H1 (cell line): ENCODE data around the gene EXD3. TPM values are rescaled to one million over a fixed set of nuclear protein-coding genes. Genes with fewer than 3 reads are reported as not detected.

Experiments used
- CTCF ChIA-PET: fragments of 300-600 bp; sonication (Branson Sonifier 250); formaldehyde crosslinking; loops from one replicate; lab custom pipeline; 2021; ENCODE audit not compliant: partially characterized antibody; lab: Charles Lee
- POLR2A ChIA-PET: fragments of 300-600 bp; sonication (Branson Sonifier 250); formaldehyde crosslinking; loops from one replicate; lab custom pipeline; 2021; ENCODE audit warnings: inconsistent platforms; ENCODE audit not compliant: partially characterized antibody; lab: Charles Lee
- DNase-seq, 2 experiments: peaks; one replicate each; pipeline versions ENCODE4 v3.0.0 to v3.0.0-alpha.2; 2010 to 2022; ENCODE audit warnings: low spot score in 2 of 2, low read depth in 1 of 2, mixed read lengths in 1 of 2
- FAIRE-seq: peaks from 2 replicates; lab custom pipeline; 2011; peaks lifted over from hg19 to GRCh38; lab: Jason Lieb, UNC
- H2AFZ ChIP-seq: 2 replicates; pipeline ENCODE4 v1.8.1; 2012; ENCODE audit warnings: low read length, inconsistent platforms
- H2AK5ac ChIP-seq: 2 replicates; pipeline ENCODE4 v1.6.1; 2013; ENCODE audit warnings: low read depth, low read length
- H2BK120ac ChIP-seq: replicated peaks from 2 replicates; pipeline ENCODE3; 2013; ENCODE audit warnings: low read depth, low read length, inconsistent platforms
- H2BK12ac ChIP-seq: 2 replicates; pipeline ENCODE4 v1.6.1; 2013; ENCODE audit warnings: low read depth, low read length
- H2BK15ac ChIP-seq: 2 replicates; pipeline ENCODE4 v1.6.1; 2013; ENCODE audit warnings: low read length
- H2BK20ac ChIP-seq: 2 replicates; pipeline ENCODE4 v1.6.1; 2013; ENCODE audit warnings: low read length
- H2BK5ac ChIP-seq: 2 replicates; pipeline ENCODE4 v1.6.1; 2013; ENCODE audit warnings: low read depth, low read length
- H3K14ac ChIP-seq: 2 replicates; pipeline ENCODE4 v1.6.1; 2013; ENCODE audit warnings: inconsistent platforms; ENCODE audit not compliant: insufficient read length
- H3K18ac ChIP-seq: 2 replicates; pipeline ENCODE4 v1.6.1; 2013; ENCODE audit warnings: low read length; ENCODE audit errors: extremely low read depth
- H3K23ac ChIP-seq: 2 replicates; pipeline ENCODE4 v1.6.1; 2013; ENCODE audit warnings: inconsistent platforms; ENCODE audit not compliant: insufficient read length
- H3K23me2 ChIP-seq: 2 replicates; pipeline ENCODE4 v1.6.1; 2013; ENCODE audit warnings: low read depth, low read length
- H3K27ac ChIP-seq: 2 replicates; pipeline ENCODE4 v1.6.1; 2011; ENCODE audit warnings: low read depth, low read length, inconsistent platforms
- H3K27me3 ChIP-seq, 4 experiments: replicated peaks in 1 of 4; 1 replicate in 1 of 4; 2 replicates in 3 of 4; pipeline versions ENCODE4 v1.6.1 to v1.8.1; 2011 to 2013; ENCODE audit warnings: low read length in 3 of 4, mild to moderate bottlenecking in 3 of 4, inconsistent platforms in 2 of 4, mixed read lengths in 2 of 4, moderate library complexity in 1 of 4; ENCODE audit not compliant: control insufficient read depth in 3 of 4, insufficient read depth in 3 of 4; ENCODE audit errors: extremely low read depth in 1 of 4
- H3K36me3 ChIP-seq, 4 experiments: 2 replicates each; pipeline versions ENCODE4 v1.6.1 to v1.8.1; 2011 to 2013; ENCODE audit warnings: mild to moderate bottlenecking in 4 of 4, low read length in 3 of 4, moderate library complexity in 2 of 4, control low read depth in 1 of 4, inconsistent platforms in 1 of 4; ENCODE audit not compliant: insufficient read depth in 4 of 4, control insufficient read depth in 2 of 4
- H3K4ac ChIP-seq: replicated peaks from 2 replicates; pipeline ENCODE3; 2013; ENCODE audit warnings: low read length, low read depth, mixed read lengths, inconsistent platforms; ENCODE audit not compliant: insufficient read length
- H3K4me1 ChIP-seq, 4 experiments: replicated peaks in 1 of 4; 1 replicate in 1 of 4; 2 replicates in 3 of 4; pipeline versions ENCODE4 v1.6.1 to v1.8.1; 2011 to 2013; ENCODE audit warnings: low read length in 3 of 4, inconsistent platforms in 2 of 4, mixed read lengths in 1 of 4; ENCODE audit not compliant: insufficient read depth in 4 of 4, control insufficient read depth in 3 of 4
- H3K4me2 ChIP-seq, 2 experiments: 2 replicates each; pipeline versions ENCODE4 v1.6.1 to v1.8.1; 2011 to 2013; ENCODE audit warnings: low read depth in 2 of 2, low read length in 2 of 2, control low read depth in 1 of 2, inconsistent platforms in 1 of 2, mild to moderate bottlenecking in 1 of 2; ENCODE audit not compliant: insufficient read depth in 1 of 2
- H3K4me3 ChIP-seq, 4 experiments: fragments of 200-600, 300-600 bp in 1 of 4; sonication (generic), shearing (Covaris generic), sonication (Bioruptor Twin) in 1 of 4; 2 replicates each; pipeline versions ENCODE4 v1.5.1 to v1.8.1; 2011 to 2016; ENCODE audit warnings: low read length in 4 of 4, low read depth in 3 of 4, control low read depth in 2 of 4, inconsistent platforms in 2 of 4, mild to moderate bottlenecking in 2 of 4, mixed read lengths in 1 of 4, moderate library complexity in 1 of 4; ENCODE audit not compliant: insufficient read depth in 2 of 4; ENCODE audit errors: extremely low read depth in 1 of 4
- H3K56ac ChIP-seq: replicated peaks from 2 replicates; pipeline ENCODE3; 2013; ENCODE audit warnings: low read depth, mild to moderate bottlenecking, mixed read lengths, low read length, inconsistent platforms; ENCODE audit not compliant: insufficient read length
- H3K79me1 ChIP-seq: 2 replicates; pipeline ENCODE4 v1.6.1; 2013; ENCODE audit warnings: low read depth, low read length, control low read depth
- H3K79me2 ChIP-seq, 2 experiments: 2 replicates each; pipeline versions ENCODE4 v1.6.1 to v1.8.1; 2012 to 2013; ENCODE audit warnings: low read length in 2 of 2, mild to moderate bottlenecking in 2 of 2, inconsistent platforms in 1 of 2; ENCODE audit not compliant: insufficient read depth in 2 of 2, control insufficient read depth in 1 of 2
- H3K9ac ChIP-seq, 4 experiments: replicated peaks in 1 of 4; 1 replicate in 1 of 4; 2 replicates in 3 of 4; pipeline versions ENCODE4 v1.6.1 to v1.8.1; 2011 to 2013; ENCODE audit warnings: low read depth in 3 of 4, low read length in 3 of 4, control low read depth in 2 of 4, mild to moderate bottlenecking in 2 of 4, moderate library complexity in 2 of 4, inconsistent platforms in 1 of 4; ENCODE audit errors: extremely low read depth in 1 of 4
- H3K9me3 ChIP-seq, 2 experiments: 2 replicates each; pipeline versions ENCODE4 v1.6.1 to v1.8.1; 2012 to 2013; ENCODE audit warnings: mild to moderate bottlenecking in 2 of 2, moderate library complexity in 2 of 2, control low read depth in 1 of 2, inconsistent platforms in 1 of 2, low read depth in 1 of 2, low read length in 1 of 2, mixed read lengths in 1 of 2; ENCODE audit not compliant: insufficient read depth in 2 of 2
- H4K20me1 ChIP-seq, 2 experiments: replicated peaks in 1 of 2; 2 replicates each; pipeline versions ENCODE3 to v1.8.1; 2011 to 2013; ENCODE audit warnings: inconsistent platforms in 2 of 2, low read length in 2 of 2, mild to moderate bottlenecking in 1 of 2; ENCODE audit not compliant: insufficient read depth in 2 of 2, control insufficient read depth in 1 of 2
- H4K5ac ChIP-seq: 2 replicates; pipeline ENCODE4 v1.6.1; 2013; ENCODE audit warnings: low read length, low read depth, mixed read lengths, inconsistent platforms; ENCODE audit not compliant: insufficient read length
- H4K8ac ChIP-seq: 2 replicates; pipeline ENCODE4 v1.8.0; 2013; ENCODE audit warnings: mild to moderate bottlenecking, moderate library complexity, low read length, inconsistent platforms; ENCODE audit not compliant: insufficient read depth; ENCODE audit errors: extremely low read depth
- H4K91ac ChIP-seq: replicated peaks from 2 replicates; pipeline ENCODE3; 2013; ENCODE audit warnings: low read length, mixed read lengths, inconsistent platforms; ENCODE audit not compliant: insufficient read length
- ASH2L ChIP-seq: fragments of 200-600, 300-600 bp; sonication (generic); IDR thresholded peaks from one replicate; pipeline ENCODE4 v1.7.1; 2017; ENCODE audit warnings: low read length
- EP300 ChIP-seq, 2 experiments: IDR thresholded peaks; 1 replicate in 1 of 2; 2 replicates in 1 of 2; pipeline ENCODE4 v1.6.1; 2011 to 2012; ENCODE audit warnings: low read depth in 2 of 2, low read length in 2 of 2, mild to moderate bottlenecking in 2 of 2, borderline replicate concordance in 1 of 2, inconsistent platforms in 1 of 2, moderate library complexity in 1 of 2
- FOSL1 ChIP-seq: IDR thresholded peaks from 2 replicates; pipeline ENCODE4 v1.6.1; 2011; ENCODE audit warnings: mild to moderate bottlenecking, low read depth, low read length, moderate library complexity; ENCODE audit not compliant: insufficient read depth
- JUND ChIP-seq: IDR thresholded peaks from 2 replicates; pipeline ENCODE4 v1.6.1; 2011; ENCODE audit warnings: mild to moderate bottlenecking, improper control_type of control experiment, low read length
- KDM4A ChIP-seq: IDR thresholded peaks from one replicate; pipeline ENCODE4 v1.7.1; 2012; ENCODE audit warnings: low read depth, mild to moderate bottlenecking, moderate library complexity, low read length, inconsistent platforms; ENCODE audit not compliant: severe bottlenecking
- KDM5A ChIP-seq: fragments of 200-600 bp; IDR thresholded peaks from 2 replicates; pipeline ENCODE4 v1.7.1; 2012; ENCODE audit warnings: mild to moderate bottlenecking, low read length, inconsistent platforms, mixed read lengths
- RAD21 ChIP-seq, 2 experiments: IDR thresholded peaks in 1 of 2; conservative IDR thresholded peaks in 1 of 2; 2 replicates each; pipeline ENCODE4 v1.6.1; 2011; ENCODE audit warnings: low read depth in 2 of 2, low read length in 2 of 2, improper control_type of control experiment in 1 of 2, inconsistent platforms in 1 of 2, mild to moderate bottlenecking in 1 of 2, moderate library complexity in 1 of 2
- TCF12 ChIP-seq: IDR thresholded peaks from 2 replicates; pipeline ENCODE4 v1.6.1; 2011; ENCODE audit warnings: low read depth, mild to moderate bottlenecking, low read length
- WGBS, 2 experiments: shearing (Covaris generic) in 1 of 2; methylation state at CpG; one replicate each; pipeline versions ENCODE4 v1.1.6 to v1.1.7; 2013 to 2015; ENCODE audit warnings: low lambda C conversion rate in 2 of 2, mixed read lengths in 2 of 2, inconsistent platforms in 1 of 2, low coverage in 1 of 2, missing lambda C conversion rate in 1 of 2; ENCODE audit not compliant: insufficient replicate concordance in 2 of 2, insufficient coverage in 1 of 2, insufficient read length in 1 of 2; ENCODE audit errors: extremely low coverage in 1 of 2, missing lambda C conversion rate in 1 of 2; 5-methylcytosine and 5-hydroxymethylcytosine counted together
- polyA plus RNA-seq, 7 experiments: library from polyadenylated mRNA; depleted of rRNA in 3 of 7; stranded (reverse) in 5 of 7; unstranded in 2 of 7; fragments of >200 nt in 5 of 7; fragments of 200-250 nt in 2 of 7; gene quantifications; 1 replicate in 5 of 7; 2 replicates in 1 of 7; 4 replicates in 1 of 7; pipeline versions ENCODE4 v1.2.1 to v1.2.3, GENCODE V29; 2011 to 2013; ENCODE audit warnings: missing spikeins in 2 of 7, mixed read lengths in 2 of 7
- total RNA-seq: library from RNA; stranded (reverse); fragmentation: NEBNext Ultra II Directional; extraction: Animal tissue kit (Norgen Biotek cat#: 25700); gene quantifications from 2 replicates; pipeline ENCODE4 v1.2.1, GENCODE V29; 2021
- TF ChIP-seq, protein P1 (sequence below), 3 experiments: IDR thresholded peaks; 1 replicate in 2 of 3; 2 replicates in 1 of 3; pipeline versions ENCODE4 v1.5.1 to v1.6.1; 2011; ENCODE audit warnings: low read length in 3 of 3, mild to moderate bottlenecking in 3 of 3, inconsistent platforms in 2 of 3, low read depth in 1 of 3, moderate library complexity in 1 of 3; ENCODE audit not compliant: insufficient read depth in 1 of 3; ENCODE audit errors: control extremely low read depth in 1 of 3

The EXD3 gene
- total and polyA plus RNA-seq, 2 of the 8 experiments (the other 6 are each of a cell fraction or from before 2014, with no cell fraction given) = 7.2 to 9.4 TPM

DNA sequence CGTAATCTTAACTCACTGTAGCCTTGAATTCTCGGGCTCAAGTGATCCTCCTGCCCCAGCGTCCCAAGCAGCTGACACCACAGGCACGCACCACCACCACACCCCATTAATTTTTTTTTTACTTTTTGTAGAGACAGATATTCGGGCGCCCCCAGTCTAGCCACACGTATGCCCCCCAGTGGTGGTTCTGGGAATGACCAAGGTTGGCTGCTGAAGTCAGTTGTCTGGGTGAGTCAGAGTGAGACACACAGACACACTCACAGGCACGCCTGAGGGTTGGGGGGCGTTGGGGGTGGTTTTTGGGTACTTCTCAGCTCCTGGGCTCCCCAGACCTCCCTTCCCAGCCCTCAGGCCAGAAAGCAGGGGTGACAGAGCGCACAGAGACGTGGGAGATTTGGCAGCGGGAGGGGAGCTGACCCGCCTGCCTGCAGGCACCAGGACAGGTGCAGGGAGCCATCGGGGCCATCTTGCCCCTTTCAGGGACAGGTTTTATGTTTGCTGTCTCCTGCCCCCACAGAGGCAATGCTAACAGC is 22.4 kb upstream of the EXD3 start:
- Histone ChIP-seq H3K36me3 (peaks cover 0 to 9% (median 3%) of the 10 kb centered on the region in 4 experiments; a peak in 3 of 8 replicates), H3K9me3 (no peaks in the 10 kb centered on the region), H3K14ac (no peak overlapping the region), H3K27me3 (no peaks in the 10 kb centered on the region), H3K27ac (no peak overlapping the region), H4K8ac (no peak overlapping the region), H3K23me2 (no peaks in the 10 kb centered on the region; the same call in 1 of the 2 replicates), H2BK5ac (peak overlapping the region; percentile 49; the same call in 1 of the 2 replicates), H3K4ac (no peak overlapping the region), H3K56ac (no peak overlapping the region), H2AFZ (no peak overlapping the region), H2BK15ac (no peak overlapping the region), H3K18ac (no peak overlapping the region), H4K91ac (no peak overlapping the region), H2BK20ac (no peak overlapping the region), H3K4me1 (peaks cover 0 to 3% (median under 1%) of the 10 kb centered on the region in 4 experiments; a peak in 3 of 7 replicates), H3K4me3 (no peak overlapping the region), H3K9ac (no peak overlapping the region), H3K79me1 (no peaks in the 10 kb centered on the region), H2AK5ac (no peak overlapping the region), H3K79me2 (no peaks in the 10 kb centered on the region), H2BK120ac (no peak overlapping the region), H4K20me1 (peaks cover 0 to 3% of the 10 kb centered on the region in 2 experiments), H3K23ac (no peak overlapping the region), H2BK12ac (no peak overlapping the region), H3K4me2 (peak overlapping the region in 1 of 2 experiments; percentile 51; a peak in 2 of 4 replicates), H4K5ac (peak overlapping the region; percentile 29)
- FAIRE-seq (no peak), DNase-seq (peak in 1 of 2 experiments; percentile 97)
- POLR2A ChIA-PET = interaction anchor here (0.6 to 4.3 kb wide), 6 partner anchors 8 to 143 kb away, joined by 3 to 28 read pairs (median 4); partner anchors contain the start of genes EXD3 and NOXA1
- 29% methylated on average over 14 of the region's 14 CpGs; no CpG with 5 or more reads in 1 of the 2 experiments for WGBS, 2 experiments
- CTCF ChIA-PET = interaction anchor here (0.6 to 4.1 kb wide), 26 partner anchors 9 to 1952 kb away, joined by 3 to 20 read pairs (median 5); partner anchors contain the start of genes NRARP and NSMF
- TF ChIP-seq JUND (0 out of 2 replicates have a peak, but pooled peaks have one; percentile 24), EP300 (IDR thresholded peaks at IDR 0.05; ENCODE audit: borderline replicate concordance in 1 of 2, low read depth in 2 of 2, low read length in 2 of 2) (no peak), KDM5A (no peak), TCF12 (no peak), KDM4A (no peak), ASH2L (no peak), RAD21 (IDR thresholded peaks at IDR 0.05 in 1 of 2, conservative IDR thresholded peaks at IDR 0.05 in 1 of 2; ENCODE audit: low read depth in 2 of 2, low read length in 2 of 2) (peak; percentile 56 to 72), FOSL1 (no peak)
- TF ChIP-seq, protein P1, sequence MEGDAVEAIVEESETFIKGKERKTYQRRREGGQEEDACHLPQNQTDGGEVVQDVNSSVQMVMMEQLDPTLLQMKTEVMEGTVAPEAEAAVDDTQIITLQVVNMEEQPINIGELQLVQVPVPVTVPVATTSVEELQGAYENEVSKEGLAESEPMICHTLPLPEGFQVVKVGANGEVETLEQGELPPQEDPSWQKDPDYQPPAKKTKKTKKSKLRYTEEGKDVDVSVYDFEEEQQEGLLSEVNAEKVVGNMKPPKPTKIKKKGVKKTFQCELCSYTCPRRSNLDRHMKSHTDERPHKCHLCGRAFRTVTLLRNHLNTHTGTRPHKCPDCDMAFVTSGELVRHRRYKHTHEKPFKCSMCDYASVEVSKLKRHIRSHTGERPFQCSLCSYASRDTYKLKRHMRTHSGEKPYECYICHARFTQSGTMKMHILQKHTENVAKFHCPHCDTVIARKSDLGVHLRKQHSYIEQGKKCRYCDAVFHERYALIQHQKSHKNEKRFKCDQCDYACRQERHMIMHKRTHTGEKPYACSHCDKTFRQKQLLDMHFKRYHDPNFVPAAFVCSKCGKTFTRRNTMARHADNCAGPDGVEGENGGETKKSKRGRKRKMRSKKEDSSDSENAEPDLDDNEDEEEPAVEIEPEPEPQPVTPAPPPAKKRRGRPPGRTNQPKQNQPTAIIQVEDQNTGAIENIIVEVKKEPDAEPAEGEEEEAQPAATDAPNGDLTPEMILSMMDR (IDR thresholded peaks at IDR 0.05; ENCODE audit: control extremely low read depth in 1 of 3, insufficient read depth in 1 of 3, low read depth in 1 of 3, low read length in 3 of 3) = peak in 2 of 3 experiments; percentile 77 to 89; a peak in 3 of 4 replicates
